Skeletal muscle tissue (tissue), 4 donors: Measurements from ENCODE around the gene RGS3. TPM values are rescaled to one million over a fixed set of nuclear protein-coding genes. Genes with fewer than 3 reads are reported as not detected.
A peak's percentile ranks its signal among the peaks of the same experiment; 100 is the strongest.

ENCODE experiments used
- H3K27ac ChIP-seq: one replicate; pipeline ENCODE4 v1.7.0; 2013; ENCODE audit warnings: mild to moderate bottlenecking, low read depth, low read length, inconsistent platforms
- H3K27me3 ChIP-seq, 3 donors: one replicate each; pipeline ENCODE4 v1.7.0; 2013; ENCODE audit warnings: low read length in 3 of 3; ENCODE audit not compliant: control insufficient read depth in 3 of 3, insufficient read depth in 3 of 3
- H3K36me3 ChIP-seq, 3 donors: one replicate each; pipeline ENCODE4 v1.7.0; 2013; ENCODE audit warnings: low read length in 3 of 3; ENCODE audit not compliant: control insufficient read depth in 3 of 3, insufficient read depth in 3 of 3
- H3K4me1 ChIP-seq, 3 donors: one replicate each; pipeline ENCODE4 v1.7.0; 2013; ENCODE audit warnings: low read length in 3 of 3, mild to moderate bottlenecking in 3 of 3; ENCODE audit not compliant: control insufficient read depth in 3 of 3, insufficient read depth in 3 of 3
- H3K4me3 ChIP-seq, 3 donors: one replicate each; pipeline ENCODE4 v1.7.0; 2013; ENCODE audit warnings: low read length in 3 of 3
- H3K9ac ChIP-seq, 3 donors: one replicate each; pipeline ENCODE4 v1.7.0; 2013; ENCODE audit warnings: low read length in 3 of 3, mild to moderate bottlenecking in 3 of 3, moderate library complexity in 2 of 3, low read depth in 1 of 3
- H3K9me3 ChIP-seq, 3 donors: one replicate each; pipeline ENCODE4 v1.7.0; 2013; ENCODE audit warnings: low read length in 3 of 3; ENCODE audit not compliant: control insufficient read depth in 3 of 3
- total RNA-seq: library from RNA; depleted of rRNA; stranded (reverse); fragments of >200 nt; gene quantifications from one replicate; pipeline ENCODE4 v1.2.3, GENCODE V29; 2014
- donor health status: Osteomylitis.

The RGS3 gene
- total RNA-seq, 1 donor from 2014 or later, result 48.0 TPM

DNA sequence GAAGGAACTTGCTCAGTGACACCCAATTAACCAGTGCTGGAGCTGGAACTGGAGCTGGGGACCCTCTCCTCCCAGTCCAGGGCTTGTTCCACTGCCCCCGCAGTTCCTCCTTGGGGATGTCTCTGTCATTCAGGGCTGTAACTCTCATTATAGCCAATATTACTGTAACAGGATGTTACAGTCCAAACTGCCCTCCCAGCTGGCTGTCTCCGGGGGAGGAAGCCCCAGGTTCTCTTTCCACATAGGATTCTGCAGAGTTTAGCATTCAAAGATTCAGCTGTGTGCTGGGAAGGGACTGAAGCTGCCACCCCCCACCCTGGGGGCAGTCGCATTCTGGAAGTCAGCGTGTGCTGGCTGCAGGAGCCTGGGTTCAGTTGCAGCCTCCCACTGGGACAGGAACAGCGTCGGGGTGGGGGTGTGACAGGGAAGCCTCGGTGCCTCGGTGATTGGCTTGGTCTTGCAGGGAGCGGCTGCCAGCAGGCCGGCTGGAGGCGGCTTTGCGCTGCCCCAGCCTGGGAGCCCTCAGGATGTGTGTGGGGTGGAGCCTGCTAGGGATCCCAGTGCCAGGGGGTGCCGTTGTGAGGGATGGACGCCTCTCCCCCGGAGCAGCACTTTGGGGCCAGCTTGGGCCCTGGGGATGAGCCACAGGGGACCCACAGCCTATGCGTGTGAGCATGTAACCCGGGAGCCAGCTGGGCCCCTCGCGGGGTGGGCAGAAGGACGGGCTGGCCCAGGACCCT, 101.1 kb downstream of the RGS3 start:
- Histone ChIP-seq H3K9ac (peak overlapping the region; percentile 34 to 86 (median 68)), H3K4me3 (peak overlapping the region; percentile 68 to 71 (median 69)), H3K27ac (peak overlapping the region; percentile 84), H3K27me3 (no peaks in the 10 kb centered on the region), H3K4me1 (peaks cover 55 to 72% (median 63%) of the 10 kb centered on the region in 3 donors), H3K9me3 (no peaks in the 10 kb centered on the region), H3K36me3 (peaks cover 0 to 2% (median 0%) of the 10 kb centered on the region in 3 donors)

DNA sequence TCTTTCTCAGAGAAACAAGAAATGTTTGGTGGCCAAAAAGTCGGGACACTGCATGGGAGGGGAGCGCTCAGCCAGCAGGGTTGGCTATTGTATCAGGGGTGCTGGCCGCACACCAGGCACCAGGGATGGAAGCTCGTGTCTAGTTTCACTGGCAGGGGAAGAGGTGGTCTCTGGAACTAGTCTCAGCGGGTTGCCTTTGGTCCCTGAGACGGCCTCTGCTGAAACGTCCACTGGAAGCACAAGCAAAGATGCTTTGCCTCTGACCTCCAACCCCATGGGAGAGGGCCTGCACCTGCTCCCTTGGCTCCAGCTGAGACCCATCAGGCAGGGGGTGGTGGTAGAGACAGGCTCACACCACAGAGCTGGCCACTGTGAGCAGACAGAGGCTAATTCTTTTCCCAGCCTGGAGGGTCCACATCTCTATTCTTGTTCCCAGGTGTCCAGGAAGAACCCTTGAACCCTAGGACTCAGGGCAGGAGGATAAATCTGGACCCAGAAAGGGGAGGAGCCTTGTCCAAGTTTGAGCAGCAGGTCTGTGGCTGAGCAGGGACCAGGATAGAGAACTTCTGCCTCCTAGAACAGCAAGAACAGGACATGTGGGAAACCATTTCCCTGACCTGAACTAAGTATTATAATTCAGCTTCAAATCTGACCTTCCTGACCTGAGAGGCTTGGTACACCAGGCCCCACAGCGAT, 102.6 kb downstream of the RGS3 start:
- no peaks in the 10 kb centered on the region for H3K9me3 ChIP-seq
- no peaks in the 10 kb centered on the region for H3K27me3 ChIP-seq
- peak overlapping the region; percentile 33 to 71 (median 69) for H3K4me3 ChIP-seq
- H3K9ac ChIP-seq, result peak overlapping the region; percentile 35 to 86 (median 36)
- H3K36me3 ChIP-seq, result no peaks in the 10 kb centered on the region
- H3K27ac ChIP-seq, result peak overlapping the region; percentile 84
- peaks cover 63 to 73% (median 67%) of the 10 kb centered on the region in 3 donors for H3K4me1 ChIP-seq

DNA sequence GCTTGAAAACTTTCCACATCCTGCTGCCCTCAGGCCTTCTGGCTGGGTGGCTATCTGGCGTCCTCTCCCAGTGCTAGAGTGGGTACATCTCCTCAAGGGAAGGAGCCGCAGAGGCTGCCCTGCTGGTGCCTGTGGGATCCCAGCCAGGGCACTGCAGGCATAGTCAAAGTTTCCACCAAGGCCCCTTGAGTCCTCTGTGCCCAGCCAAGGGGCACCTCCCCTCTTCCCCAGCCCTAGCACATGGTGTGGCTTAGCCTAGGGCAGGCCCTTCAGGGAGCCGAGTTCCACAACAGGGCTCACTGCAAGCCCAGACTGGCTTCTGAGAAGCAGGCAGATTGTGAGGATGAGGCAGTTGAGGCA, 103.2 kb downstream of the RGS3 start:
- H3K27ac ChIP-seq, result no peak overlapping the region
- H3K27me3 ChIP-seq, result no peaks in the 10 kb centered on the region
- H3K4me3 ChIP-seq, result peak overlapping the region in 1 of 3 donors; percentile 71
- peaks cover 63 to 73% (median 67%) of the 10 kb centered on the region in 3 donors for H3K4me1 ChIP-seq
- H3K9me3 ChIP-seq, result no peaks in the 10 kb centered on the region
- peak overlapping the region in 1 of 3 donors; percentile 86 for H3K9ac ChIP-seq
- H3K36me3 ChIP-seq, result no peaks in the 10 kb centered on the region

DNA sequence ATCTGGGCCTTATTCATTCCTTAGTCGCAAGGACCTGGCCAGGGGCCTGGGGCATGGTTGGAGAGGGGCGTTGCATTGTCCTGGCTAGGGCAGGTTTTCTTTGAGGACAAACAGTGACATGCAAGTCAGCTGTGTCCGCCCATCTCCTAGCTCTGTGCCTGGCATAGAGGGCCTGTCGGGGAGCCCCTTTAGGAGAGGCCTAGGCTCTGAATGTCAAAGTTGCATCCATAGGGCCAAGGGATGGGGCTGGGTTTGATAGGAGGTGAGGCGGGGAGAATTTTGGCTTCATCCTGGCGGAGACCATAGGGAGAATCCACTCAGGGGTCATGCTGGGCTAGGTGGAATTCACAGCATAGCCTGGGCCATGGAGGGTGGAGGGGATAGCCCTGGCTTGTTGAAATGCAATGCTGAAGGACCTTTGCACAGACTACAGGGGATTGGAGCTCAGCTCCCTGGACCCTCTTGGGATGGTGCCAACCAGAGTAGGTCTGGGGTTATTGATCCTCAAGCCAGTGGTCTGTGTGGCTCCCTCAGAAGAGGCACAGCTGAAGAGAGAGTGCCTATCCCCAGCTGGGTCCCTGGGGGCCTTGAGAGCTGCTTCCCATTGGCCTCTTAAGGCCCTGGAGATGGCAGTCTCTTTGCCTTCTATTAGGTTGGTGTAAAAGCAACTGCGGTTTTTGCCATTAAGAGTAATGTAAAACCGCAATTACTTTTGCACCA, 104.0 kb downstream of the RGS3 start:
- H3K27me3 ChIP-seq, result no peaks in the 10 kb centered on the region
- H3K36me3 ChIP-seq, result no peaks in the 10 kb centered on the region
- H3K4me1 ChIP-seq, result peaks cover 63 to 81% (median 75%) of the 10 kb centered on the region in 3 donors
- H3K9me3 ChIP-seq, result no peaks in the 10 kb centered on the region
- peak overlapping the region in 1 of 3 donors; percentile 79 for H3K9ac ChIP-seq
- H3K4me3 ChIP-seq, result peak overlapping the region in 1 of 3 donors; percentile 45
- peak overlapping the region; percentile 43 for H3K27ac ChIP-seq

DNA sequence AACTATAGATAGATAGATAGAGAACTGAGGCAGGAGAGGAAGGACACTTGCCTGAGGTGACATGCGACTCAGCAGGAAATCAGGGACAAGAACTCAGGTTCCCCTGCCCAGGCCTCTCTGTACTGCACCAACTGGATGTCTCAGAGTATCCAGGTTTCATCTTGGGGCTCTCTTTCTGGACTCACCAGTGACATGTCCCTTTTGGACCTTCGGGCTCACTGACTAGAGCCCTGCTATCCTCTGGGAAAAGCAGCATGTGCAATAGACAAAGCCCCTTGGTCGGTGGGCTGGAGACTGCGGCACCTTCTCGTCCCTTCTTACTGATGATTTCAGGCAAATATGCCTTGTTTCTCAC, 104.5 kb downstream of the RGS3 start:
- Histone ChIP-seq H3K27ac (peak overlapping the region; percentile 43), H3K27me3 (no peaks in the 10 kb centered on the region), H3K4me1 (peaks cover 65 to 83% (median 80%) of the 10 kb centered on the region in 3 donors), H3K9me3 (no peaks in the 10 kb centered on the region), H3K36me3 (no peaks in the 10 kb centered on the region), H3K4me3 (peak overlapping the region in 1 of 3 donors; percentile 45), H3K9ac (peak overlapping the region in 2 of 3 donors; percentile 10 to 79)

DNA sequence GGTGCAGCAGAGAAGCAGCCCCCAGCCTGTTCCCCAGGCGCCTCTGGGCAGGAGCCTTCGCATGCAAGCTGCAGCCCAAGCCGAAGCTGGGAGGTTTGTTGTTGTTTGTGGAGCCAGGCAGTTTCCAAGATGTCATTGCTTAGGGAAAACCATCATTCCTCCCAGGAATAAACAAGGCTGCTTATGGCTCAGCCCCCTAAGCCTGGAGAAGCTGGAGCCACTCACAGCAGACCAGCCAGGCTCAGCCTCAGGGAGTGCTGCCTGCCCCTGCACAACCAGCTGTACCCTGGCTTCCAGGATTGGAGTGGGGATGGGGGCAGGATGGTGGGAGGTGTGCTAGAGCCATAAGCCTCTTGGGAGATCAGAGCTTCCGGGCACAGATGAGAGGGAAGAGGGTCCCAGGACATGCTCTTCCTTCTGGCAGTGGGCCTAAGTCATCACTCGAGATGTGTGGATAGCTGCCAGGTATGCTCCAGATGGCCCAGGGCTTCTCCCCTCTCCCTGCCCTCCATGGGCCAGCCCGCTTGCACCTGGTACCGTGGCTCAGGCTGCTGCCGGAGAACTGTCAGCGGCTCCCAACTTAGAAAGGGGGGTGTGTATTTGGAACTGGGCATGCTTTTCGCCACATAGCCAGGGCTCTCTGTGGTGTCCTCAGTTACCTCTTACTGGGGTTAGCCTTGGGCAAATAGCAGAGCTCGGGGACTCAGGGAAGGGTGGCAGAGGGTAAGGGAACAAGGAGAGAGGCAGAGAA, 105.2 kb downstream of the RGS3 start:
- peaks cover 72 to 87% (median 83%) of the 10 kb centered on the region in 3 donors for H3K4me1 ChIP-seq
- no peaks in the 10 kb centered on the region for H3K36me3 ChIP-seq
- H3K9me3 ChIP-seq, result no peaks in the 10 kb centered on the region
- H3K27ac ChIP-seq, result peak overlapping the region; percentile 52
- H3K9ac ChIP-seq, result peak overlapping the region in 1 of 3 donors; percentile 79
- peak overlapping the region in 1 of 3 donors; percentile 42 for H3K4me3 ChIP-seq
- H3K27me3 ChIP-seq, result no peaks in the 10 kb centered on the region

DNA sequence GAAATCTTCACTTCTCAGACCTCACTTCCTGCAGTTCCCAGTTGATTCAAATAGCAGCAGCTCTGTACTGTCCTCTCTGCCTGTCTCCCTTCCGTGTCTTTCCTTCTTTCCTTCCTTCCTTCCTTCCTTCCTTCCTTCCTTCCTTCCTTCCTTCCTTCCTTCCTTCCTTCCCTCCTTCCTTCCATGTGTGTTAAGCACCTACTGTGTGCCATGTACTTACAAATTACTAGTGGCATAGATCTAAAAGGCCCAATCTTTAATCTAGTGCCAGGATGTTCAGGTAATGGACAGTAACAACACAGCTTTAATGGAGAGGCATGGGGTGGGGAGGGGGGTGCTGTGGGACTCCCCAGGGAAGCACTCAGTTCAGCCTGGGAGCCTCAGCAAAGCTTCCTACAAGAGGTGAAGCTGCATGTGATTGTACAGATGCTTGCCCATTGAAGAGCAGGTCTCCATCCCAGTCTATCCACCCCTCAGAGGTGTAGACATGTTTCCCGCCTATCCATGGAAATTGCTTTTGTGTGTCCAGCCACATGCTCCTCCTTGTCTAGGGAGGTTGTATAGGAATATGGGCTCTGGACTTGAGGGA, 106.0 kb downstream of the RGS3 start:
- Histone ChIP-seq H3K27ac (peak overlapping the region; percentile 52), H3K4me1 (peaks cover 72 to 87% (median 83%) of the 10 kb centered on the region in 3 donors), H3K9ac (peak overlapping the region in 1 of 3 donors; percentile 69), H3K27me3 (no peaks in the 10 kb centered on the region), H3K4me3 (peak overlapping the region in 1 of 3 donors; percentile 42), H3K9me3 (no peaks in the 10 kb centered on the region), H3K36me3 (no peaks in the 10 kb centered on the region)

DNA sequence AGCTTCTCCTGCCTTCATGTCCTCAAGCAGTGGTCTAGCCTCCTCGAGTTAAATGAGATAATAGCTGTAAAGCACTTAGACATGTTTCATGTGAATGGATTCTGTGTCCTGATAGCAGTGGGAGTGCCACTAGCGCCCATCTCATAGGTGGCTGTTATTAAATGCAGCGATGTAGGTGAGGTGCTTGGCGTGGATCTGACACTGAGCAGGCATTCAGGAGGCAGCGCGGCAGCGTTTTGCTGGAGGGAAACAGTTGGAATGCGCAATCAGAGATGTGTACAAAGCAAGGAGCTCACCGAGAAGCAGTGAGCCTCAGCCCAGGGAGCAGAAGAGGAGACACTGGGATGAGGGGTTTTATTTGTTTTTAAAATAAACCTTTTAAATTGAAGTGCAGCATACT, 106.6 kb downstream of the RGS3 start:
- Histone ChIP-seq H3K4me3 (peak overlapping the region in 1 of 3 donors; percentile 1), H3K27ac (peak overlapping the region; percentile 52), H3K9ac (peak overlapping the region in 1 of 3 donors; percentile 69), H3K4me1 (peaks cover 68 to 87% (median 83%) of the 10 kb centered on the region in 3 donors), H3K27me3 (no peaks in the 10 kb centered on the region), H3K36me3 (no peaks in the 10 kb centered on the region), H3K9me3 (no peaks in the 10 kb centered on the region)
